Activated T-cell treated with anti-CD3 and anti-CD28 coated beads for 1 hour (primary cell): Measurements from ENCODE around the gene IRF3.
"Not testable (repeated sequence)": the region's sequence is repeated elsewhere in the genome, so short reads cannot be mapped to it uniquely, and the experiment has no call there.

Experiments used
- DNase-seq: peaks from one replicate; pipeline ENCODE4 v3.0.0-alpha.2; 2020; ENCODE audit warnings: low read depth

IRF3 gene

DNA sequence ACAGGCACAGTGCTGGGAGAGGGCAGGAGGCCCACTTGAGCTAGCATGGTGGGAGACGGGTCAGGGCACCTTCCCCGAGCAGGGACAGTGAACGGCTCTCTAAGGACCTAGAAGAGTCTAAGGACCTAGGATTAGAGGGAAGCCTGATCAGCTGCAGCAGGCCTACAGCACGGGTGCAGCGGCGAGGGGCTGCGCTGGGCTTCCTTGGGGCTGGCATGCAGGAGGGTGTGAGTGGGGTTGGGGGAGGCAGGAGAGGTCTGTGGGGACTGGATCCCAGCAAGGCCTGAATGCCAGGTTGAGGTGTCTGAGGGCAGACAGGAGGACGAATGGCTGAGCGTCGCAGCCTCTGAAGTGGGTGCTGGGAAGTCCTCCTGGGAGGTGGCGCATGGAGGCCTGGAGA, 20.1 kb downstream of the IRF3 start:
- DNase-seq = no peak

DNA sequence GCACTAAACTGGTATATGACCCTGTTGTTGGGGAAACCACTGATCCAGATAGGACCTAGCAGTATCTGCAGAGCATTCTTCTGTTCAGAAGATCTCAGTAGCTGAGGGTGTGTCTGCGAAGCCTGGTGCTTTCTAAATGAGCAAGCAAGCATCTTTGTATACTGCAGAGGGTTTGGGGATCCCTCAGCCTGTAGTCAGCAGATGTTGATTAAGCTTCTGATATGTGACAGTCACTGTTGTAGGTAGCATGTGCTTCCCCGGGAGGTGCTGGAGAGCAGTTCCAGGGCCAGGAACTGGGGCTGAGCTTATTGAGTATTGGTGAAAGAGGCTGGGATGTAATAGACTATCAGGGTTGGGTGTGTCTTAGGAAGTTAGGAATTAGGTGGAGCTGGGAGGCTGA, 22.2 kb downstream of the IRF3 start:
- DNase-seq = no peak

DNA sequence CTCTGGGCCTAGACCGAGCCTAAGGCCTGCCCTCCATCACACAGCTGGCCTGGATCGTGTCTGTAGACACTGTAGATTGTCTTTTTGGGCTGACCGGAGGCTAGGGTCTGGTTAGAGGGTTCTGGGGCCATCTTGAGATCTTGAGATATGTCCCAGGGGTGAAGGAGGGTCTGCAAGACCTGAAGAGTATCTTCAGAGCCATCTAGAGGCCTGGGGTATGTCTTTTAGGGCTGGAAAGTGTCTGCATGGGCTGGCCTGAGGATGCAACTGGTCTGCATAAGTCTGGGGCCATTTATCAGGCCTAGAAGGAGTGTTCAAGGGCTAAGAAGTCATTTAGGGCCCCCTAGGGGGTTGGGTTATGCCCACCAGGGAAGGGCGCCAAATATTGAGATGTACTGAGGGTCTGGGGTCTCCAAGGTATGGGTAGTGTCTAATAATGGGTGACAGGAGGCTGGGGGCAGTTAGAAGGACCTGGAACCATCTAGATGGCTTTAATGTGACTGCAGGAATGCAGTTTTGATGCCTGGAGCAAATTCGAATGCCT, 23.1 kb downstream of the IRF3 start:
- no peak for DNase-seq

DNA sequence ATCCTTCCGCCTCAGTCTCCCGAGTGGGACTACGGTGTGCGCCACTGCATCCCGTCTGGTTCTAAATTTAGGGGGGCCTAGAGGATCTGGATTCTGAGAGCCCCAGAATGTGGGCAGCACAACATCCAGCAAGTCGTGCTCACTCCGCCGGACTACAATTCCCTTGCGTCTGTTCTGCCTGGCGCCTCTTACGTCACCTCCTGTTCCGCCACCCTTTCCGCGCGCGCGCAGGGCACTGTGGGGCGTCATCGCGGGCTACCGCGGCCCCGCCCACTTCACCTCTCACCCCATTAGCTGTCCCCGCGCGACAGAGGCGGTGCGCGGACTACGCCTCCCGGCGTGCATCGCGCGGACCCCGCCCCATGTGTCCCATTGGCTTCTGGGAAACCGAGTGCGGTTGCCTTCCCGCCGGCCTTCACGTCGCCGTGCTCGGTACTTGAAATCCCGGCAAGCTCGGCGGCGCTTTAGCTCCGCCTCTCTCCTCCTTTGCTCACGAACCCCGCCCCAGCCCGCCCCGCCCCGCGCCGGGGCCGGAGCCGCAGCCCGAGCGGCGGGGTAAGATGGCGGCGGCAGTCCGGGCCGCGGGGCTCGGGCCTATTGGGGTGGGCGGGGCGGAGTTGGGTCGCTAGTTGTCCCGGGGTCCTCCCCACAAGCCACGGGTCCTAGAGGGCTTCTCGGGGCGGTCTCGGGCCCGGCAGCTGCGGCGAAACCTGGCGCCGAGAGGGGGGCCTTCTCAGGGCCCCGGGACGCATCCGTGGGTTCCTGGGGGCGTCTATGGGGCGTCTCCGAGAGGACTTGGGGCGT, 23.8 kb downstream of the IRF3 start, which contains the start of gene SCAF1:
Gene SCAF1, plus strand, starts transcription at position 522 of the 804 bp plus-strand sequence. CDS start 2,818 bp downstream, outside the sequence.
- peak; percentile 97 for DNase-seq

DNA sequence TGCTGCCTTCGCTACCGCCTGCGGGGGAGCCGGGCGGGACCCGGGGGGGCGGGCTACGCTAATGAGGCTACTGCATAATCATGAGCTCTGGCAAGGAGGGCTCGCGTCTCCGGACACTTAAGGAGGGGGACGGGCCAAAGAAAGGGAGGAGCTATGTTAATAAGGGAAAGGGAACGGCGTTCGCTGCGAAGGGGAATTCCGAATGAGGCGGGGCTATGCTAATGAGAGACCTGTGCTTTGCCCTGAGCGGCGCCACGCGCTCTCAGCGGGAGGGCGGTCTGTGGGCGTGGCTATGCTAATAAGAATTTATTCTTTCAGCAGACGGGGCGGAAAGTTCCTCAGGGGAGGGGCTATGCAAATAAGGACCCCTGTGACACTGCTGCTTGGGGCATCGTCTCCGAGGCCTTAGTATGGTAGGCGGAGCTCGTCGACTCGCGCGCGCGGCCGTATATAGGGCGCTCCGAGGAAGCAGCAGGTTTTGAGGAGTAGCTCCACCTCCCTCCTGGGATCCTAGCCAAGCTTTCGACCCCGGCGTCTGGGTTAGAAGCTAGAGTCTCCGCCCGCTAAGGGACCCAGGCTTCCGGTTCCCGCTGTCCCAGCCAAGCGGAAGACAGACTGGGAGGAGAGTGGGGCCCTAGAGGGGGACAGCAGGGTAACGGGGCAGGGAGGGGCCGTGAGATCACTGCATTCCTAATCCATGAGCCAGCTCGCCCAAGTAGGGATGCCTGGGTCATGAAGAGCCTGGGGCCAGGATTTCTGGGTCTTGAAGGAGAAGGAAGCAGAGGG, 25.4 kb downstream of the IRF3 start, which contains the start of gene RRAS:
Gene RRAS, minus strand, starts transcription at position 31 of the 786 bp plus-strand sequence. CDS start 45 bp downstream, outside the sequence.
- peak; percentile 99 for DNase-seq

DNA sequence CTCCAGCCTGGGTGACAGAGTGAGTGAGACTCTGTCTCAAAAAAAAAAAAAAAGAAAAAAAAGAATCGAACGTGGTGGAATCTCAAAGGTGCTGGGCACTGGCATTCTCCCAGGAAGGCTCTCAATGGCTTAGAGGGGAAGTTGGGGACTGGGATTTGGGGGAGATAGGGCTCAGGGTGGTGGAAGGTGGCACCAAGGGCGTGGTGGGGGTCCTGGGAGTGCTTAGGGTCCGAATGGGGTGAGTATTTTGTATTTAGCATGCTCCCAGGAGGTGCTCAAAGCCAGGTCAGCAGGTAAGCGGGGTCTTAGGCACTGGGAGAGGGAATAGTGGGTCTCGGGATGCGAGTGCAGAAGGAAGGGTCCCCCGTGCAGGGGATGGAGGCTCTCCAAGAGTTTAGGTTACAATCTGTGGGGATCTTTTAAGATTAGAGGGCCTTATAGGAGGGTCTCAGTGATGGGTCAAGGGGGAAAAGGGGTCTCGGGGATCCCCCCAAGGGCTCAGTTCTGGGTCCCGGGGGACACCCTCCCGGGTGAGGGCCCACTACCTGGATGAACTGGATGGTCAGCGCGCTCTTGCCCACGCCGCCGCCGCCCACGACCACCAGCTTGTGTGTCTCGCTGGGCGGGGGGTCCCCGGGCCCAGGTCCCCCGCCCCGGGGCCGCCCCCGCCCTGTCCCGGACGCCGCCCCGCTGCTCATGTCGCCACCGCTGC, 26.1 kb downstream of the IRF3 start:
- no peak for DNase-seq

DNA sequence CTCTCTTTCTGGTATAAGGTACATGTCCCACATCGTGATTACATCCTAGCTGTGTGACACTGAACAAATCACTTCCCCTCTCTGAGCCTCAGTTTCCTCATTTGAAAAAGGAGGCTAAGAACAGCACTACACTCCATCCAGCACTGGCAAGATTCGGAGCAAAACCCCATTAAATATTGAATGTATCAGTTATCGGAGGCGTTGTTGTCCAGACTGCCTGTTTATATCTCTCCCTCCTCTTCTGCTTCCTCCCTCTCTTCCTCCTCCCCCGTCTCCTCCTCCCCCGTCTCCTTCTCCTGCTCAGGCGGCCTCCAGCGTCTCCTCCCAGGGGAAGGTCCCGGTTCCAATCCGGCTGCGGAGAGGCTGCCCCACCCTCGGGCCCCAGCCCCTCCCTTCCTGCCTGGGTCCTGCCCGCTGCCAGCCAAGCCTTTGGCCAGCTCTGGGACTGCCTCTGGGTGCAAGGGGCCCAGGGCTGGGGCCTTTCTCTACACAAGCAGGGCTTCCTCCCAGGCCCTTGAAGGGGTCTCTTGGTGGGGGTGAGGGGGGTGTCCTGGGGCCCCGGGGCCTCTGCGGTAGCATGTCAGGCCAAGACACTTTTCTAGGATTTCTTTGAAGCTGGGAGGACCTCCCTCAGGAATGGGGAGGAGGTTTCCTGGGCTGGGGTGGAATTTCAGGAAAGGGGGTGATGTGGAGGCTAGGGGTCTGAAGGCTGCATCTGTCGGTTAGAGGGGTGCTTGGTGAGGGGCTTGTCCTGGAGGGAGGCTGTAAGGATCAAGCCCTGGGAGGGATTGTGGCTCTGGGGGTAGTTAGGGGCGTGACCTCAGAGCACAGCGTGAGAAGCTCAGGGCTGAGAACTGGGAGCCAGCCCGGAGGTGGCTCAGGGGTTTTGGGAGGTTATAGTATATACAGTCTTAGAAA, 27.6 kb downstream of the IRF3 start:
- DNase-seq = no peak

DNA sequence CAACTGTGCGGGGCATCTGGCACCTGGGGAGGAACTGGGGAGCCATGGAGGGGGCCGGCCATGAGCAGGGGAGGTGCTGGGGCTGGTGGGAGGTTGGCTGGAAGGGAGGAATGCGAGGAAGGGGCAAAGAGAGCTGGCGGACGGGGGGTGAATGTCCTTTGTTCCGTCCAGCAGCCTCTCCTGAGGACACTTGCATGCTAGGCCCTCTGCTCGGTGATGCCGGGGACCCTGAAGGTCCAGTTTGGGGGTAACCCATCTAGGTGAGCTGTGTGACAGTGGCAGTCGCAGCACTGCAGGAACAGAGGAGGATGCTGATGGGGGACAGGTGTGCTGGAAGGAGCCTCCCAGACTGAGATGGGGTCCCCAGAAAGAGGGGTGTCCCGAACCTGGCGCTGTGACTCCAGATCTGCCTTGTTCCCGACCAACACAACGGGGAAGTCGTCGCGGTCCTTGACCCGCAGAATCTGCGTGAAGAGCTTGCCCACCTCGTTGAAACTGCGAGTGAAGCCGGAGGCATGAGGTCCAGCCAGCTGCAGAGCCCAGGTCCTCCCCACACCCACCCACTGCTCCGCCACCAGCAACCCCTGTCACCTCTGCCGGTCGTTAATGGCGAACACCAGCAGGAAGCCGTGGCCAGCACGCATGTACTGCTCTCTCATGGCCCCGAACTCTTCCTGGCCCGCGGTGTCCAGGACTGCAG, 29.3 kb downstream of the IRF3 start:
- DNase-seq = no peak

DNA sequence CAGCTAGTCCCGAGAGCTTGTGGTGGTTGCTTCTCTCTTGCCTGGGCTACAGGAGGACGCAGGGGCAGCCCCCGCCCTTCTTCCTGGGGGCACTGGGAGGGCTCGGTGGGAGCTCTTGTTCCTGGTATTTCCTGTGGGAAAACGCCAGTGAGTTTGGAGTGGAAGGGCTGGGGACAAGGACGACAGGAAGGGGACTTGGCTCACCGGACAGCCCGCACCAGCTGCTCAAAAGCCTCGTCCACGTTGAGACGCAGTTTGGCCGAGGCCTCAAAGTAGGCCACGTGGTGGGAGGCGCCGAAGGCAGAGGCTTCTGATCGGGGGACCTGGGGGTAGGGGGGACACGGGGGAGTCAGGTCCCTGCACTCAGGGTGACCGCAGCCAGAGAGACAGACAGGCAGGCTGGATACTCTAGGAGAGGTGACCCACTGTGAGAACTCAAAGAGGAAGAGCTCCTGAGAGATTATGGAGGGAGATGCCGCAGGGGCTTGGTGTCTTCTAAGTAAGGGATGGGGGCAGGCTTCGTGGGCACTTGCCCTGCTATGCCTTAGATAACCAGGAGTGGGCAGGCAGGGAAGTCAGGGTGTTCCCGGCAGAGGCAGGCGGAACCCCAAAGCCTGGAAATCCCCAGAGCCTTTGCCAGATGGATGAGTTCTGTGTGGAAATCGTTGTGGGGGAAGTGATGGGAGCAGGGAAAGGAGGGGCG, 30.0 kb downstream of the IRF3 start:
- DNase-seq = no peak

DNA sequence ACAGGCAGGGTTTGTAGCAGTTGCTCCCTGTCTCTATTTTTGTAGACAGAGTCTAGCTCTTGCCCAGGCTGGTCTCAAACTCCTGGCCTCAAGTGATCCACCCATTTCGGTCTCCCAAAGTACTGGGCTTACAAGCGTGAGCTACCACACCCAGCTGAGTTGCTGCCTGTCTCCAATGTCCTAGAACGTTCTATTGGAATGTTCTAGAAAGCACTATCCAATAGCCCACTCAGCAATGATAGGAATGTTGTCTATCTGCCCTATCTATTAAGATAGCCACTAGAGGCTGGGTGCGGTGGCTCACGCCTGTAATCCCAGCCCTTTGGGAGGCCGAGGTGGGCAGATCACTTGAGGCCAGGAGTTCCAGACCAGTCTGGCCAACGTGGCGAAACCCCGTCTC, 32.4 kb downstream of the IRF3 start:
- DNase-seq = not testable (repeated sequence)

DNA sequence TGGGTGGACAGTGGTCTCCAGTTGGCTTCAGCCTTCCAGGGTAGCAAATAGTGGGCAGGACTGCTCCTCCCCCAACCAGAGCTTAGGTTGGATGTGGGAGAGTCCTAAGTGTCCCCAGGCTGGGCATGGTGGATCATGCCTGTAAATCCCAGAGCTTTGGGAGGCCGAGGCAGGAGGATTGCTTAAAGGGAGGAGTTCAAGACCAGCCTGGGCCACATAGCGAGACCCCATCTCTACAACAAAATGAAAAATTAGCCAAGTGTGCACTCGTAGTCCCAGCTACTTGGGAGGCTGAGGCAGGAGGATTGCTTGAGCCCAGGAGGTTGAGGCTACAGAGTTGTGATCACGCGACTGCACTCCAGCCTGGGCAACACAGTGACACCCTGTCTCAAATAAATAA, 33.1 kb downstream of the IRF3 start:
- DNase-seq = no peak

DNA sequence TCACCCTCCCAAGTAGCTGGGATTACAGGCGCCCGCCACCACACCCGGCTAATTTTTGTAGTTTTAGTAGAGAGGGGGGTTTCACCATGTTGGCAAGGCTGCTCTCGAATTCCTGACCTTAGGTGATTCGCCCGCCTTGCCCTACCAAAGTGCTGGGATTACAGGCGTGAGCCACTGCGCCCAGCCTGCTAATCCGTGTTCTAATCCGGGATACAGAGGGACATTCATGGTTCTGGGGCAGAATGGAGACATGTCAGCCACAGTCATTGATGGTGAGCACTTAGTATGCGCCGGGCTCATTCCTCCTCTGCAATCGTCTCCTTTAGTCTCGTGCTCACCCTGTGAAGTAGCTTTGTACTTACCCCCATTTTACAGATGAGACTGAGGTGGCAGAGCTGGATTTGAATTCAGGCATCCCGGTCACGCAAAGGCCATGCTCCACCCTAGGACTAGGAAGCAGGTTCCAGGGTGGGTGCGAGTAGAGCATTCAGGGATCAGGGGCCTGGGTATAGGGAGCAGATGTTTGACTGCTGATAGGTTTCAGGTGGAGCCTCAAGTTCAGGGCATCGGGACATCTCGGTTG, 34.0 kb downstream of the IRF3 start:
- no peak for DNase-seq

DNA sequence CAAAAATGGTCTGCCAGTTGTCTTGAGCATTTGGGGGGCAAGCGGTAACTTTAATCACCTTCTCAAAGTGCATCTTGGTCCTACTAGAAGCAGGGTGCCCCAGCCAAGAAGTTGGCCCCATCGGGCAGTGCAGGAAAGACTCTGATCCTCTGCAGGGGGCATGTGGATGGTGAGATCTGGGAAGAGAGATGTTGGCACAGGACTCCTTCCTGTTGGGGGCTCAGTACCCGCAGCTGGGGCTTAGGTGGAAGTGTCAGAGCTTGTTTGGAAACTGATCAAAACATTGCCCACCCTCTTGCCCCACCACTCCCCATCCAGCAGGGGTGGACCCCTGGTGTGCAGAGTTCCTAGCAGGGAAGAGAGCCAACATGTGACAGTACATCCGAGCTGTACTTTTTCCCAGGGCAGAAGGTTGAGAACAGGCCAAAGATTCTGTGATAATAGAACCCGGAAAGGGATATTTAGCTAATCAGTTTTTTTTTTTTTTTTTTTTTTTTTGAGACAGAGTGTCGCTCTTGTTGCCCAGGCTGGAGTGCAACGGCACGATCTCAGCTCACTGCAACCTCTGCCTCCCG, 34.6 kb downstream of the IRF3 start:
- no peak for DNase-seq

DNA sequence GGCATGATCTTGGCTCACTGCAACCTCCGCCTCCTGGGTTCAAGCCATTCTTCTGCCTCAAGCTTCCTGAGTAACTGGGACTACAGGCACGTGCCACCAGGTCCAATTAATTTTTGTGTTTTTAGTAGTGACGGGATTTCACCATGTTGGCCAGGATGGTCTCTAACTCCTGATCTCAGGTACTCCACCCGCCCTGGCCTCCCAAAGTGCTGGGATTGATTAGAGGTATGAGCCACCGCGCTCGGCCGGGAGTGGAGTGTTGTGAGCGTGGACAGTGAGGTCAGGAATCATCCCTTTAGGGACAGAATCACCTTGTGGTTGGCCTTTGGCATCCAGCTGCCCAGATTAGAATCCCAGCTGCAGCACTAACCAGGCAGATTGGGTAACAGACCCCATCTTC, 36.0 kb downstream of the IRF3 start:
- no peak for DNase-seq

DNA sequence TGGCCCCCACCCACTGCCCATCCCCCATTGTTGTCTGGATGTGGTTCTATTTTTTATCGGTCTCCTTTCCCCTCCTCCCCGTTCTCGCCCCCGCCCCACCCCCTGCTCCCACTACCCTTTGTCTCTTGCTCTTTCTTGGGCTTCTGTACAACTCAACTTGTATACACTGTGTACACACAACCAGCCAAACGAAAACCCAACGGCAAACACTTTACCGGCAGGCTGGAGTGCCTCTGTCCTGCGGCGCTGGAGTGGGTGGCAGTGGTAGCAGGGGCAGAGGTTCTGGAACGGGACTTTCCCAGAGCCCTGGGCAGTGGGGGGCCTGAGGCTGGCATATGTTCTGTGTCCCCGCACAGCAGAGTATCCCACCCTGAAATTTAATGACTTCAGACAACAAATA, 39.4 kb downstream of the IRF3 start:
- DNase-seq = no peak

DNA sequence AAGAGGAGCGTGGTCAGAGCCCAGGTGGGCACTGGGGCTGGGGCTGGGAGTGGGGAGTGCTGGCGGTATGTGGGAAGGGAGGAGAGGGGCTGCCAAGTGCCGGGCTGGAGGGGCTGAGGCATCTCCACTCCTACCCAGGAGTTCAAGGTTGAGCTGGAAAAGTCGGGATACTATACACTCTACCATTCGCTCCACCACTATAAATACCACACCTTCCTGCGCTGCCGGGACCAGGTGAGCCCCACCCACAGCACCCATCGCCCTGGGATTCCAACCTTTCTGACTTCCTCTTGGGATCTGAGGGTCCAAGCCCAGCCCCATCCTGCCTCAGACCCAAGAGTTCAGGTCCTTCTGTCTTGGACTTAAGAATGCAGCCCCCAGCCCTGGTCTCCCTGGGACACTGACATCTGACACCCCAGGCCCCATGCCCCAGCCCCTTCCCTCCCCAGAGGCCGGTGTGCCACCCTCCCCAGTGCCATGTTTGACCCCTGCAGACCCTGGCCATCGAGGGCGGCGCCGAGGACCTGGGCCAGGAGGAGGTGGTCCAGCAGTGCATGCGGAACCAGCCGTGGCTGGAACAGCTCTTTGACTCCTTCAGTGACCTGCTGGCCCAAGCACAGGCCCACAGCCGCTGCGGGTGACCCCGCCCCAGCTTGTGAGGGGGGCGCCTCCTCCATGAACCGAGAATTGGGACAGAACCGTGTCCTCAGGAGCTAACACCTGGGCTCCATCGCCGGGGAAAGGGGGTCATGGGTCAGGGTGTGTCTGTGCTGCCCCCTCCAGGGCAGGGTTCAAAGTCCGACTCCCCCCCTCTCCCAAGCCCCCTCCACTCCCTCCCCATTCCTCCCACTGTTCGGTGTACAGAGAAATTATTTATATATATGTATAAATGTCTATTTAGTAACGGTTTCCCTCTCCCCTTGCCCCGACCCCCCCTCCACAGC, 40.4 kb downstream of the IRF3 start:
- no peak for DNase-seq

DNA sequence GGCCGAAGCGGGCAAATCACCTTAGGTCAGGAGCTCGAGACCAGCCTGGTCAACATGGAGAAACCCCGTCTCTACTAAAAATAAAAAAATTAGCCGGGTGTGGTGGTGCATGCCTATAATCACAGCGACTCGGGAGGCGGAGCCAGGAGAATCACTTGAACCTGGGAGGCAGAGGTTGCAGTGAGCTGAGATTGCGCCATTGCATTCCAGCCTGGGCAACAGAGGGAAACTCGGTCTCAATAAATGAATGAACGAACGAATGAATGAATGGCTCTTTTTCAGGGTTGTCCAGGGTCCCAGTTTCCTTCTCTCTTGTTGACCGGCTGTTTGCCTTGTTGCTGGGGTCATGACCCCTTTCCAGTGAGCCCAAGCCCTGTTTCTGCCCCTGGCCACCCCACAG, 47.8 kb downstream of the IRF3 start:
- not testable (repeated sequence) for DNase-seq

DNA sequence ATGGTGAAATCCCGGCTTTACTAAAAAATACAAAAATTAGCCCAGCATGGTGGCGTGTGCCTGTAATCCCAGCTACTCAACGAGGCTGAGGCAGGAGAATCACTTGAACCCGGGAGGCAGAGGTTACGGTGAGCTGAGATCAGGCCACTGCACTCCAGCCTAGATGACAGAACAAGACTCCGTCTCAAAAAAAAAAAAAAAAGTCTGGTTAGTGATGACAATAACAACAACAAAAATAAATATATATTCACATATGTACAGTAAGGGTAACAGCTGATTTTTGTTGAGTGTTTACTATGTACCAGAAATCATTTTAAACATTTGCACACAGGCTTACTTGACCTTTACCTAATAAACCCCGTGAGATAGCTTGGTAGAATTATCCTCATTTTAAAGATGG, 48.7 kb downstream of the IRF3 start:
- no peak for DNase-seq
